Measurements from ENCODE around the gene WLS.
"Not testable (repeated sequence)": the region's sequence is repeated elsewhere in the genome, so short reads cannot be mapped to it uniquely, and the experiment has no call there.

The WLS gene

DNA sequence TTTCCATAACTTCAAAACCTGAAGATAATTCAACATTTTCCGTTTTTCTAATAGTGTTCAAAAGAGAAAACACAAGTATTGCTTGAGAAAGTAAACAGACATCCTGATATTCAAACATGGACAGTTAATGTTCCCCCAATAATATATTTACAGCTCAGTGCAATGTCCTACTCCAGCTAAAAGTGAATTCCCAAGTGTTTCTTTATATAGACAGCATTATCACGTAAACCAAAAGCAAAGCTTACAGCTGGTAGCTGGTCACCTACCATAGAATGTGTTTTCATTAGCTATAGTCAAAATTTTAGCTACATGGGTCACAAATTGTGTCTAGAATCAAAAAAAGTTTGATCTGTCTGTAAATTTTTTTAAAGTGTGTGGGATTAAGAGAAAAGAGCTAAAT lies 34.9 kb downstream of the WLS start:
- peak; percentile 16 to 51 for DNase-seq

- DNase-seq: no peak
Measured at GRCh38 chr1:68196676-68197075, 35.6 kb downstream of the WLS start.

- no peak for DNase-seq
Measured at GRCh38 chr1:68191717-68192116, 40.6 kb downstream of the WLS start.

DNA sequence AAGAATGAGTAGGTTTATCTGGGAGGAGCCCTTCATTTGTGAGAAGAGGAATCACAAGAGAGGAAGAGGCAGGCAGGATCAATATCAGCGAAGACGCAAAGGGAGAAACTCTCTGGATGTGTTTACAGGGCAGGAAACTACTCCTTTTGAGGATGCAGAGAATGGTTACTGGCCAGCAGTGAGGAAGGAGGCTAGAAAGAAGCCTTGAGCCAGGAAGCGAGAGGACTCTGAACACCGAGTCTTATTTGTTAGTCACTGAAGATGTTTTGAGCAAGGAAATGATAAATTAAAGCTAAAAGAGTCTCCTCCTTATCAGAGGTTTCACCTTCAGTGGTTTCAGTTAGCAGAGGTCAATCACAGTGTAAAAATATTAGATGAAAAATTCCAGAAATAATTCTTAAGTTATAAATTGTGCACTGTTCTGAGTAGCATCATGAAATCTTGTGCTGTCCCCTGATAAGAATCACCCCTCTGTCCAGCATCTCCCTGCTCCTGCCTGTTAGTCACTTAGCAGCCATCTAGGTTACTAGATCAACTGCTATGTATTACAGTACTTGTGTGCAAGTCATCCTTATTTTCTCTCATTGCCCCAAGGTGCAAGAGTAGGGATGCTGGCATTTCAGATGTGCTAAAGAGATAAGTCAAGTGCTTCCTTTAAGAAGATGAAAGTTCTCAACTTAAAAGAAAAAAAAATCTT lies 43.5 kb downstream of the WLS start:
- DNase-seq: no peak

GRCh38 chr1:68188060-68188538 lies 44.2 kb downstream of the WLS start:
- no peak for DNase-seq

DNA sequence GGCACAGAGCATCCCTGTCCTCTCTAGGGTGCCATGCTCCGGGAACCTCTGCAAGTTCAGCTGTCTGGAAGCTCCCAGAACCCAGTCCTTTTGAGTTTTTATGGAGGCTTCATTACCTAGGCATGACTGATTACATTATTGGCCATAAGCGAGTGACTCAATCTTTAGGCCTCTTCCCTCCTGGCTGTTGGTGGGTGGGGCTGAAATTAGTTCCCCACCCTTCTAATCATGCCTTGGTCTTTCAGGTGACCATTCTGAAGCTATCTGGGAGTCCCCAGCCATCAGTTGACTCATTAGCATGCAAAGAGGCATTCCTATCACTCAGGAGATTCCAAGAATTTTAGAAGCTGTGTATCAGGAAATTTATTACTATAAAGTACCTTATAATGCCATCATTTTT lies 46.6 kb downstream of the WLS start:
- no peak for DNase-seq

DNA sequence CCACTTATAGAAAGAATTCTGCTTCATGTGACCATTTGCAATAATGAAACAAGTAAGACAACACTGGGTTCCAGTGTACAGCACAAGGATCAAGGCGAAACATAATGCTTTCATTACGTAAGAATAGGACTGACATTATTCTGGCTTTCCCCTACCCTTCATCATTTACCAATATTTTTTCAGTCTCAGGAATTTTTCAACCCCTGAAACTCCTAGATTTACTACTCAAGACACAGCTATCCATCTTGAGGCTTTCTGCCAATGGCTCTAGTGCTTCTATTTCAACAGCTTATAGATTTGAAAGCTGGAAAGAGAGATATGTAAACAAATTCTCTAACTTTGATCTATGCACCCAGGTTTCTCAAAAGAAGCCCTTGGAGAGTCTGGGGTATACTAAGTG lies 48.4 kb downstream of the WLS start:
- DNase-seq: no peak

DNA sequence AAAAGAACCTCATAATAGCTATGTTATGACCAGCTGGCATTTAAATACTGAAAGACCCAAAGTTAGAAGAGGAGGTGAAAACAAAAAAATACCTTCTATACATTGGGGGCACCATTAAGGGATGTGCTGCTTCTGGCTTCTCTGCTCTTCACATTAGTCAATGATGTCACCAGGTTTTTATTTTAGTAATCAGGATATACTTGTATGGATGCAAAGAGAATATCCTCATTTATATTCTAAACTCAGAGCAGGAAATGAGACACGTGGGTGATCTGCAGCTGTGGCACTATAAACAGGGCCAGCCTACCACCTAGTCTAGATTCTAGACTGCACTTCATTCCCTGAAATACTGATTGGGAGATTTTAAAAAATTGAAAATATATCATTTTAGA lies 51.2 kb downstream of the WLS start:
- no peak for DNase-seq

- DNase-seq: no peak
Measured at GRCh38 chr1:68180441-68181164, 51.7 kb downstream of the WLS start.

- DNase-seq: no peak
Measured at GRCh38 chr1:68178821-68179490, 53.4 kb downstream of the WLS start.

DNA sequence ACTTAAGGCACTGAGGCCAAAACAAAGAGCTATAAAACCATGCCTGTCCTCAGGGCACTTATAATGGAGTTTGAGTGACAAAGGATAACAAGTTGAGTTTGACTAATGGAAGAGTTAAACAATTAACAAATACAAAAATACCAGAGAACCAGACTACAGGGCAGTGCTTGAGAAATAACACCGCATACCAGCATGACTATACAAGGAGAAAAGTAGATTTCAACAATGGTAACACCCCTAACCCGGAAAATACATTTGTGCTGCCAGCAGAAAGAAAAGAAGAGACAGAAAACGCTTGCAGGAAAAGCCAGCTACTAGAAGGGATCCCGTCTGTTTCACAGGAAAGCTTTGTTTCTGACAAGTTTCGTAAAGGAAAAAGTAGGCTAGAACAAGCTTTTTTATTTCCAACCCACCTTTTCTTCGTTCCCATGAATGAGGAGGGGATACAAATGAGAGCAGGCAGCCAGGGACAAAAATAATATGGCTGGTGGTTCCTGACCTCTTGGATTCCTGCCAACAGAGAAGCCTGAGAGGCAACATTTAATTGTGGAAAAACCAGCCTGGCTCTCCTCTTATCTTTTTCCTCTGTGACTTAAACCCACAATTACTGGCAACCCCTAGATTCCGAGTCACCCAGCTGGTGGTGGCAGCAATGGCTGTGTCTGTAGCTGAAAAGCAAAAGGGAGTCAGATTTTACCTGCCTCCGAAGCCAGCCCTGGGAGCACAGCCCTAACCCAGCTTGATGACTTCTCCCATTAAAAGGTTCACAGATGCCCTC lies 56.5 kb downstream of the WLS start:
- peak; percentile 9 to 41 for DNase-seq

- peak in 1 of 2 experiments; percentile 33 for DNase-seq
Measured at GRCh38 chr1:68174738-68175113, 57.6 kb downstream of the WLS start.

- DNase-seq: peak; percentile 46 to 56
Measured at GRCh38 chr1:68173936-68174737, 58.2 kb downstream of the WLS start.

DNA sequence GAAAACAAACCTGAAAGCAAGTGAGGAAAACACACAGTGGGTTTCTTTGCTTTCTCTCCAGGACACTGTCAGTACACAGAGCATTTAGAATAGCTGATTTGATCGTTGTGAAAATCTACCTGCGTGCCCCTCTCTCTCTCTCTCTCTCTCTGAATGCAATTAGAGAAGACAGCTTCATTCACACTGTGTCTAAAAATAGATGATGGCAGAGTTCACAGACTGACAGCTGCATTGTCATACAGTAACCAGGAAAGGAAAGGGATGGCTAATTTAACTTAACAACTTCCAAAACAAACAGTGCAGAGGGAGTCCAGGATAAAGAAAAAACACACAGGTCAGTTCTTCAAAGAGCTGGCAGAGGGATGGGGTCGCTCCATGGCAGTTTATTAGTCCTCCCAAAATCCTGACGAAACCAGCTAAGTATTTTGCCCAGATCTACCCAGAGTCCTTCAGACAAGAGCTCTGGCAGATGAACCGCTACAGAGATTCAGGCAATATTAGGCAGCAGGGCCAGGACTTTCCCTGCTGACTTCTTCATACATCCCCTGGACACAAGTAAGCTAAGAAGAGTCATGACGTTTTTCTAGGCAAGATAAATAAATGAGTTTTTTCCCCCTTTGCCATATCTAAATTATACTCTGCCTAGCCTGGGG lies 58.9 kb downstream of the WLS start:
- DNase-seq: peak; percentile 21 to 46

DNA sequence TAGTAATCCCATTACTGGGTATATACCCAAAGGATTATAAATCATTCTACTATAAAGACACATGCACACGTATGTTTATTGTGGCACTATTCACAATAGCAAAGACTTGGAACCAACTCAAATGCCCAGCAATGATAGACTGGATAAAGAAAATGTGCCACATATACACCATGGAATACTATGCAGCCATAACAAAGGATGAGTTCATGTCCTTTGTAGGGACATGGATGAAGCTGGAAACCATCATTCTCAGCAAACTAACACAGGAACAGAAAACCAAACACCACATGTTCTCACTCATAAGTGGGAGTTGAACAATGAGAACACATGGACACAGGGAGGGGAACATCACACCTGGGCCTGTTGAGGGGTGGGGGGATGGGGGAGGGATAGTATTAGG lies 60.5 kb downstream of the WLS start:
- DNase-seq: not testable (repeated sequence)

- no peak for DNase-seq
Measured at GRCh38 chr1:68168545-68169171, 63.7 kb downstream of the WLS start.

- no peak for DNase-seq
Measured at GRCh38 chr1:68167211-68167610, 65.1 kb downstream of the WLS start.

- no peak for DNase-seq
Measured at GRCh38 chr1:68166348-68166747, 66.0 kb downstream of the WLS start.

- DNase-seq: no peak
Measured at GRCh38 chr1:68165665-68166064, 66.7 kb downstream of the WLS start.

- no peak for DNase-seq
Measured at GRCh38 chr1:68164918-68165317, 67.4 kb downstream of the WLS start.

- no peak for DNase-seq
Measured at GRCh38 chr1:68163220-68163619, 69.1 kb downstream of the WLS start.
